IgD-negative memory B cell (primary cell): ENCODE measurements around the gene PIGH. TPM values are rescaled to one million over a fixed set of nuclear protein-coding genes. Genes with fewer than 3 reads are reported as not detected.

Experiments
- H3K27ac Mint-ChIP-seq, 3 donors: one replicate each; pipeline ENCODE4 v1.8.0; 2020 to 2022; ENCODE audit warnings: mild to moderate bottlenecking in 3 of 3, mixed read lengths in 3 of 3, moderate library complexity in 1 of 3
- H3K27me3 Mint-ChIP-seq: one replicate; pipeline ENCODE4 v1.8.0; 2021; ENCODE audit warnings: mixed read lengths
- H3K36me3 Mint-ChIP-seq: one replicate; pipeline ENCODE4 v1.8.0; 2020; ENCODE audit warnings: mild to moderate bottlenecking, mixed read lengths
- H3K4me1 Mint-ChIP-seq, 3 donors: one replicate each; pipeline ENCODE4 v1.8.0; 2020 to 2022; ENCODE audit warnings: mixed read lengths in 3 of 3, mild to moderate bottlenecking in 1 of 3
- H3K4me3 Mint-ChIP-seq, 4 donors: one replicate each; pipeline ENCODE4 v1.8.0; 2020 to 2022; ENCODE audit warnings: mild to moderate bottlenecking in 4 of 4, mixed read lengths in 4 of 4, moderate library complexity in 3 of 4
- H3K9me3 Mint-ChIP-seq, 3 donors: one replicate each; pipeline ENCODE4 v1.8.0; 2020 to 2021; ENCODE audit warnings: mixed read lengths in 3 of 3, mild to moderate bottlenecking in 1 of 3
- polyA plus RNA-seq: library from polyadenylated mRNA; unstranded; fragments of 300-500 nt; fragmentation: Illumina TruSeq; gene quantifications from one replicate; pipeline ENCODE4 v1.2.3, GENCODE V29; 2021

PIGH gene
- polyA plus RNA-seq, 1 donor from 2014 or later: 46.6 TPM

- Mint-ChIP-seq H3K36me3 (no peaks in the 10 kb centered on the region), H3K4me1 (peaks cover 0 to 7% (median 5%) of the 10 kb centered on the region in 3 donors), H3K27me3 (no peaks in the 10 kb centered on the region), H3K4me3 (no peak overlapping the region), H3K27ac (peak overlapping the region in 2 of 3 donors; percentile 31 to 76), H3K9me3 (no peaks in the 10 kb centered on the region)
Observed at GRCh38 chr14:67586369-67586768, 13.7 kb downstream of the PIGH start.

- Mint-ChIP-seq H3K4me3 (no peak overlapping the region), H3K4me1 (peaks cover 0 to 7% (median 5%) of the 10 kb centered on the region in 3 donors), H3K27me3 (no peaks in the 10 kb centered on the region)
Observed at GRCh38 chr14:67584978-67585377, 15.1 kb downstream of the PIGH start.

GRCh38 chr14:67583711-67584644, 16.1 kb downstream of the PIGH start:
- Mint-ChIP-seq H3K4me1 (peaks cover 0 to 7% (median 5%) of the 10 kb centered on the region in 3 donors), H3K36me3 (no peaks in the 10 kb centered on the region), H3K27me3 (no peaks in the 10 kb centered on the region), H3K4me3 (no peak overlapping the region), H3K9me3 (no peaks in the 10 kb centered on the region), H3K27ac (peak overlapping the region in 1 of 3 donors; percentile 35)

More at GRCh38 chr14:67584978-67585377, 15.1 kb downstream of the PIGH start:
- Mint-ChIP-seq H3K27ac (peak overlapping the region in 1 of 3 donors; percentile 52), H3K36me3 (no peaks in the 10 kb centered on the region), H3K9me3 (no peaks in the 10 kb centered on the region)

- no peaks in the 10 kb centered on the region for H3K9me3 Mint-ChIP-seq
- H3K4me1 Mint-ChIP-seq: peaks cover 0 to 7% (median 5%) of the 10 kb centered on the region in 3 donors
- no peaks in the 10 kb centered on the region for H3K36me3 Mint-ChIP-seq
- H3K27ac Mint-ChIP-seq: no peak overlapping the region
- no peaks in the 10 kb centered on the region for H3K27me3 Mint-ChIP-seq
- H3K4me3 Mint-ChIP-seq: no peak overlapping the region
Observed at GRCh38 chr14:67582061-67582460, 18.0 kb downstream of the PIGH start.

GRCh38 chr14:67581643-67582042, 18.4 kb downstream of the PIGH start:
- Mint-ChIP-seq H3K36me3 (no peaks in the 10 kb centered on the region), H3K4me3 (no peak overlapping the region), H3K27ac (no peak overlapping the region), H3K9me3 (no peaks in the 10 kb centered on the region), H3K27me3 (no peaks in the 10 kb centered on the region), H3K4me1 (peaks cover 0 to 7% (median 5%) of the 10 kb centered on the region in 3 donors)

- Mint-ChIP-seq H3K4me1 (no peaks in the 10 kb centered on the region), H3K27me3 (no peaks in the 10 kb centered on the region), H3K27ac (peak overlapping the region in 1 of 3 donors; percentile 50), H3K36me3 (no peaks in the 10 kb centered on the region), H3K9me3 (no peaks in the 10 kb centered on the region), H3K4me3 (no peak overlapping the region)
Observed at GRCh38 chr14:67580336-67581171, 19.5 kb downstream of the PIGH start.

- no peaks in the 10 kb centered on the region for H3K27me3 Mint-ChIP-seq
- no peak overlapping the region for H3K4me3 Mint-ChIP-seq
- H3K9me3 Mint-ChIP-seq: no peaks in the 10 kb centered on the region
- no peaks in the 10 kb centered on the region for H3K36me3 Mint-ChIP-seq
- no peak overlapping the region for H3K27ac Mint-ChIP-seq
- no peaks in the 10 kb centered on the region for H3K4me1 Mint-ChIP-seq
Observed at GRCh38 chr14:67579636-67580035, 20.4 kb downstream of the PIGH start.

- H3K4me1 Mint-ChIP-seq: no peaks in the 10 kb centered on the region
- no peak overlapping the region for H3K27ac Mint-ChIP-seq
- no peaks in the 10 kb centered on the region for H3K9me3 Mint-ChIP-seq
- H3K36me3 Mint-ChIP-seq: no peaks in the 10 kb centered on the region
- H3K27me3 Mint-ChIP-seq: no peaks in the 10 kb centered on the region
- peak overlapping the region in 1 of 4 donors; percentile 0 for H3K4me3 Mint-ChIP-seq
Observed at GRCh38 chr14:67579040-67579439, 21.0 kb downstream of the PIGH start.

GRCh38 chr14:67577909-67578749, 21.9 kb downstream of the PIGH start:
- no peak overlapping the region for H3K27ac Mint-ChIP-seq
- no peaks in the 10 kb centered on the region for H3K9me3 Mint-ChIP-seq
- no peaks in the 10 kb centered on the region for H3K36me3 Mint-ChIP-seq
- H3K4me3 Mint-ChIP-seq: peak overlapping the region in 1 of 4 donors; percentile 0
- H3K27me3 Mint-ChIP-seq: no peaks in the 10 kb centered on the region
- H3K4me1 Mint-ChIP-seq: no peaks in the 10 kb centered on the region

GRCh38 chr14:67577181-67577808, 22.8 kb downstream of the PIGH start:
- Mint-ChIP-seq H3K27me3 (no peaks in the 10 kb centered on the region), H3K27ac (no peak overlapping the region), H3K9me3 (no peaks in the 10 kb centered on the region), H3K4me3 (no peak overlapping the region), H3K36me3 (no peaks in the 10 kb centered on the region), H3K4me1 (no peaks in the 10 kb centered on the region)

- Mint-ChIP-seq H3K4me1 (peaks cover 0 to under 1% (median 0%) of the 10 kb centered on the region in 3 donors), H3K27me3 (peaks cover under 1% of the 10 kb centered on the region), H3K27ac (no peak overlapping the region), H3K36me3 (no peaks in the 10 kb centered on the region), H3K4me3 (no peak overlapping the region), H3K9me3 (no peaks in the 10 kb centered on the region)
Observed at GRCh38 chr14:67576216-67576955, 23.7 kb downstream of the PIGH start.

GRCh38 chr14:67575684-67576083, 24.4 kb downstream of the PIGH start:
- no peaks in the 10 kb centered on the region for H3K9me3 Mint-ChIP-seq
- peaks cover 1% of the 10 kb centered on the region for H3K27me3 Mint-ChIP-seq
- H3K27ac Mint-ChIP-seq: no peak overlapping the region
- H3K4me1 Mint-ChIP-seq: peaks cover 0 to 3% (median 0%) of the 10 kb centered on the region in 3 donors
- H3K36me3 Mint-ChIP-seq: no peaks in the 10 kb centered on the region
- H3K4me3 Mint-ChIP-seq: no peak overlapping the region

- peaks cover 0 to 3% (median 0%) of the 10 kb centered on the region in 3 donors for H3K4me1 Mint-ChIP-seq
- H3K36me3 Mint-ChIP-seq: no peaks in the 10 kb centered on the region
- no peak overlapping the region for H3K4me3 Mint-ChIP-seq
- H3K9me3 Mint-ChIP-seq: no peaks in the 10 kb centered on the region
- peaks cover 1% of the 10 kb centered on the region for H3K27me3 Mint-ChIP-seq
- H3K27ac Mint-ChIP-seq: no peak overlapping the region
Observed at GRCh38 chr14:67574806-67575205, 25.3 kb downstream of the PIGH start.
